ENCODE measurements around the gene PARD3B. TPM values are rescaled to one million over a fixed set of nuclear protein-coding genes. Genes with fewer than 3 reads are reported as not detected.

PARD3B gene
- total RNA-seq, 1 experiment from 2014 or later, result 6.4 TPM

- Histone ChIP-seq H3K27me3 (ENCODE audit: insufficient read depth, low read length) (no peaks in the 10 kb centered on the region), H2BK5ac (ENCODE audit: insufficient read length, low read length) (no peak overlapping the region)
Observed at GRCh38 chr2:204566439-204566838, 21.2 kb downstream of the PARD3B start.

More at GRCh38 chr2:204566439-204566838, 21.2 kb downstream of the PARD3B start:
- H4K91ac ChIP-seq (ENCODE audit: insufficient read length, low read depth, low read length), result no peak overlapping the region
- H2BK120ac ChIP-seq (ENCODE audit: low read depth, low read length, poor library complexity, severe bottlenecking), result no peak overlapping the region
- no peaks in the 10 kb centered on the region for H3K79me2 ChIP-seq (ENCODE audit: insufficient read depth, low read length)
- TF ChIP-seq CTCF (conservative IDR thresholded peaks at IDR 0.05), result no peak
- H2AFZ ChIP-seq (ENCODE audit: low read length), result no peak overlapping the region
- no peak for DNase-seq
- no peak overlapping the region for H3K14ac ChIP-seq (ENCODE audit: insufficient read depth, low read length)
- no peaks in the 10 kb centered on the region for H3K9me3 ChIP-seq (ENCODE audit: control insufficient read depth, low read depth, low read length)
- no peak overlapping the region for H3K23ac ChIP-seq (ENCODE audit: insufficient read length, low read depth, low read length)
- no peak overlapping the region for H3K27ac Mint-ChIP-seq
- H3K4me1 Mint-ChIP-seq, result no peaks in the 10 kb centered on the region
- H3K9me3 Mint-ChIP-seq, result no peaks in the 10 kb centered on the region
- H2BK15ac ChIP-seq (ENCODE audit: low read depth, low read length), result no peak overlapping the region
- H3K36me3 Mint-ChIP-seq (ENCODE audit: insufficient read depth in 1 of 3, low read depth in 3 of 3), result no peaks in the 10 kb centered on the region
- no peaks in the 10 kb centered on the region for H3K23me2 ChIP-seq (ENCODE audit: insufficient read length, low read depth, low read length, poor library complexity, severe bottlenecking)
- no peak overlapping the region for H3K4ac ChIP-seq (ENCODE audit: low read depth, low read length)
- H2AK5ac ChIP-seq (ENCODE audit: insufficient read length, low read length), result no peak overlapping the region
- no peaks in the 10 kb centered on the region for H3K79me1 ChIP-seq (ENCODE audit: insufficient read depth, low read depth, low read length, poor library complexity, severe bottlenecking)
- no peak overlapping the region for H4K5ac ChIP-seq (ENCODE audit: insufficient read length, low read depth, low read length)
- H3K18ac ChIP-seq (ENCODE audit: insufficient read length, low read depth, low read length), result no peak overlapping the region
- H3K56ac ChIP-seq (ENCODE audit: insufficient read length, low read depth, low read length), result no peak overlapping the region
- no peak overlapping the region for H2BK12ac ChIP-seq (ENCODE audit: insufficient read length, low read depth, low read length)
- H3K4me2 ChIP-seq (ENCODE audit: insufficient read depth, insufficient read length, low read length), result no peak overlapping the region
- no peaks in the 10 kb centered on the region for H3K4me1 ChIP-seq (ENCODE audit: insufficient read depth, low read length)
- no peak overlapping the region for H3K9ac ChIP-seq (ENCODE audit: extremely low read depth, insufficient read length, low read length)
- H2BK20ac ChIP-seq (ENCODE audit: low read depth, low read length, poor library complexity, severe bottlenecking), result no peak overlapping the region
- H3K27me3 Mint-ChIP-seq (ENCODE audit: low read depth), result no peaks in the 10 kb centered on the region
- no peak overlapping the region for H3T11ph ChIP-seq (ENCODE audit: low read length)
- no peaks in the 10 kb centered on the region for H4K20me1 ChIP-seq (ENCODE audit: control insufficient read depth, insufficient read depth, insufficient read length)
- no peak overlapping the region for H4K8ac ChIP-seq (replicated peaks; ENCODE audit: insufficient read length, low read depth, low read length)
- no CpG with 5 or more reads among the region's 2 CpGs for WGBS (ENCODE audit: extremely low coverage, insufficient read length, low lambda C conversion rate)
- H3K4me3 Mint-ChIP-seq, result no peak overlapping the region
- H3K27ac ChIP-seq (ENCODE audit: insufficient read length, low read depth, low read length), result no peak overlapping the region

Measured in H9 (cell line).